H1 (cell line): ENCODE measurements around the gene OLA1. TPM values are rescaled to one million over a fixed set of nuclear protein-coding genes. Genes with fewer than 3 reads are reported as not detected.
A peak's percentile ranks its signal among the peaks of the same experiment; 100 is the strongest.

Experiments
- CTCF ChIA-PET: fragments of 300-600 bp; sonication (Branson Sonifier 250); formaldehyde crosslinking; loops from one replicate; lab custom pipeline; 2021; ENCODE audit not compliant: partially characterized antibody; lab: Charles Lee
- POLR2A ChIA-PET: fragments of 300-600 bp; sonication (Branson Sonifier 250); formaldehyde crosslinking; loops from one replicate; lab custom pipeline; 2021; ENCODE audit warnings: inconsistent platforms; ENCODE audit not compliant: partially characterized antibody; lab: Charles Lee
- DNase-seq, 2 experiments: peaks; one replicate each; pipeline versions ENCODE4 v3.0.0 to v3.0.0-alpha.2; 2010 to 2022; ENCODE audit warnings: low spot score in 2 of 2, low read depth in 1 of 2, mixed read lengths in 1 of 2
- FAIRE-seq: peaks from 2 replicates; lab custom pipeline; 2011; peaks lifted over from hg19 to GRCh38; lab: Jason Lieb, UNC
- H2AFZ ChIP-seq: 2 replicates; pipeline ENCODE4 v1.8.1; 2012; ENCODE audit warnings: low read length, inconsistent platforms
- H2AK5ac ChIP-seq: 2 replicates; pipeline ENCODE4 v1.6.1; 2013; ENCODE audit warnings: low read depth, low read length
- H2BK120ac ChIP-seq: replicated peaks from 2 replicates; pipeline ENCODE3; 2013; ENCODE audit warnings: low read depth, low read length, inconsistent platforms
- H2BK12ac ChIP-seq: 2 replicates; pipeline ENCODE4 v1.6.1; 2013; ENCODE audit warnings: low read depth, low read length
- H2BK15ac ChIP-seq: 2 replicates; pipeline ENCODE4 v1.6.1; 2013; ENCODE audit warnings: low read length
- H2BK20ac ChIP-seq: 2 replicates; pipeline ENCODE4 v1.6.1; 2013; ENCODE audit warnings: low read length
- H2BK5ac ChIP-seq: 2 replicates; pipeline ENCODE4 v1.6.1; 2013; ENCODE audit warnings: low read depth, low read length
- H3K14ac ChIP-seq: 2 replicates; pipeline ENCODE4 v1.6.1; 2013; ENCODE audit warnings: inconsistent platforms; ENCODE audit not compliant: insufficient read length
- H3K18ac ChIP-seq: 2 replicates; pipeline ENCODE4 v1.6.1; 2013; ENCODE audit warnings: low read length; ENCODE audit errors: extremely low read depth
- H3K23ac ChIP-seq: 2 replicates; pipeline ENCODE4 v1.6.1; 2013; ENCODE audit warnings: inconsistent platforms; ENCODE audit not compliant: insufficient read length
- H3K23me2 ChIP-seq: 2 replicates; pipeline ENCODE4 v1.6.1; 2013; ENCODE audit warnings: low read depth, low read length
- H3K27ac ChIP-seq: 2 replicates; pipeline ENCODE4 v1.6.1; 2011; ENCODE audit warnings: low read depth, low read length, inconsistent platforms
- H3K27me3 ChIP-seq, 4 experiments: replicated peaks in 1 of 4; 1 replicate in 1 of 4; 2 replicates in 3 of 4; pipeline versions ENCODE4 v1.6.1 to v1.8.1; 2011 to 2013; ENCODE audit warnings: low read length in 3 of 4, mild to moderate bottlenecking in 3 of 4, inconsistent platforms in 2 of 4, mixed read lengths in 2 of 4, moderate library complexity in 1 of 4; ENCODE audit not compliant: control insufficient read depth in 3 of 4, insufficient read depth in 3 of 4; ENCODE audit errors: extremely low read depth in 1 of 4
- H3K36me3 ChIP-seq, 4 experiments: 2 replicates each; pipeline versions ENCODE4 v1.6.1 to v1.8.1; 2011 to 2013; ENCODE audit warnings: mild to moderate bottlenecking in 4 of 4, low read length in 3 of 4, moderate library complexity in 2 of 4, control low read depth in 1 of 4, inconsistent platforms in 1 of 4; ENCODE audit not compliant: insufficient read depth in 4 of 4, control insufficient read depth in 2 of 4
- H3K4ac ChIP-seq: replicated peaks from 2 replicates; pipeline ENCODE3; 2013; ENCODE audit warnings: low read length, low read depth, mixed read lengths, inconsistent platforms; ENCODE audit not compliant: insufficient read length
- H3K4me1 ChIP-seq, 4 experiments: replicated peaks in 1 of 4; 1 replicate in 1 of 4; 2 replicates in 3 of 4; pipeline versions ENCODE4 v1.6.1 to v1.8.1; 2011 to 2013; ENCODE audit warnings: low read length in 3 of 4, inconsistent platforms in 2 of 4, mixed read lengths in 1 of 4; ENCODE audit not compliant: insufficient read depth in 4 of 4, control insufficient read depth in 3 of 4
- H3K4me2 ChIP-seq, 2 experiments: 2 replicates each; pipeline versions ENCODE4 v1.6.1 to v1.8.1; 2011 to 2013; ENCODE audit warnings: low read depth in 2 of 2, low read length in 2 of 2, control low read depth in 1 of 2, inconsistent platforms in 1 of 2, mild to moderate bottlenecking in 1 of 2; ENCODE audit not compliant: insufficient read depth in 1 of 2
- H3K4me3 ChIP-seq, 4 experiments: fragments of 200-600, 300-600 bp in 1 of 4; sonication (generic), shearing (Covaris generic), sonication (Bioruptor Twin) in 1 of 4; 2 replicates each; pipeline versions ENCODE4 v1.5.1 to v1.8.1; 2011 to 2016; ENCODE audit warnings: low read length in 4 of 4, low read depth in 3 of 4, control low read depth in 2 of 4, inconsistent platforms in 2 of 4, mild to moderate bottlenecking in 2 of 4, mixed read lengths in 1 of 4, moderate library complexity in 1 of 4; ENCODE audit not compliant: insufficient read depth in 2 of 4; ENCODE audit errors: extremely low read depth in 1 of 4
- H3K56ac ChIP-seq: replicated peaks from 2 replicates; pipeline ENCODE3; 2013; ENCODE audit warnings: low read depth, mild to moderate bottlenecking, mixed read lengths, low read length, inconsistent platforms; ENCODE audit not compliant: insufficient read length
- H3K79me1 ChIP-seq: 2 replicates; pipeline ENCODE4 v1.6.1; 2013; ENCODE audit warnings: low read depth, low read length, control low read depth
- H3K79me2 ChIP-seq, 2 experiments: 2 replicates each; pipeline versions ENCODE4 v1.6.1 to v1.8.1; 2012 to 2013; ENCODE audit warnings: low read length in 2 of 2, mild to moderate bottlenecking in 2 of 2, inconsistent platforms in 1 of 2; ENCODE audit not compliant: insufficient read depth in 2 of 2, control insufficient read depth in 1 of 2
- H3K9ac ChIP-seq, 4 experiments: replicated peaks in 1 of 4; 1 replicate in 1 of 4; 2 replicates in 3 of 4; pipeline versions ENCODE4 v1.6.1 to v1.8.1; 2011 to 2013; ENCODE audit warnings: low read depth in 3 of 4, low read length in 3 of 4, control low read depth in 2 of 4, mild to moderate bottlenecking in 2 of 4, moderate library complexity in 2 of 4, inconsistent platforms in 1 of 4; ENCODE audit errors: extremely low read depth in 1 of 4
- H3K9me3 ChIP-seq, 2 experiments: 2 replicates each; pipeline versions ENCODE4 v1.6.1 to v1.8.1; 2012 to 2013; ENCODE audit warnings: mild to moderate bottlenecking in 2 of 2, moderate library complexity in 2 of 2, control low read depth in 1 of 2, inconsistent platforms in 1 of 2, low read depth in 1 of 2, low read length in 1 of 2, mixed read lengths in 1 of 2; ENCODE audit not compliant: insufficient read depth in 2 of 2
- H4K20me1 ChIP-seq, 2 experiments: replicated peaks in 1 of 2; 2 replicates each; pipeline versions ENCODE3 to v1.8.1; 2011 to 2013; ENCODE audit warnings: inconsistent platforms in 2 of 2, low read length in 2 of 2, mild to moderate bottlenecking in 1 of 2; ENCODE audit not compliant: insufficient read depth in 2 of 2, control insufficient read depth in 1 of 2
- H4K5ac ChIP-seq: 2 replicates; pipeline ENCODE4 v1.6.1; 2013; ENCODE audit warnings: low read length, low read depth, mixed read lengths, inconsistent platforms; ENCODE audit not compliant: insufficient read length
- H4K8ac ChIP-seq: 2 replicates; pipeline ENCODE4 v1.8.0; 2013; ENCODE audit warnings: mild to moderate bottlenecking, moderate library complexity, low read length, inconsistent platforms; ENCODE audit not compliant: insufficient read depth; ENCODE audit errors: extremely low read depth
- H4K91ac ChIP-seq: replicated peaks from 2 replicates; pipeline ENCODE3; 2013; ENCODE audit warnings: low read length, mixed read lengths, inconsistent platforms; ENCODE audit not compliant: insufficient read length
- SUZ12 ChIP-seq: fragments of 200-600 bp; sonication (generic); IDR thresholded peaks from 2 replicates; pipeline ENCODE4 v1.6.1; 2012; ENCODE audit warnings: mild to moderate bottlenecking, inconsistent platforms, low read length, moderate library complexity, mixed read lengths
- USF2 ChIP-seq: IDR thresholded peaks from 2 replicates; pipeline ENCODE4 v1.6.1; 2011; ENCODE audit warnings: low read length, improper control_type of control experiment
- WGBS, 2 experiments: shearing (Covaris generic) in 1 of 2; methylation state at CpG; one replicate each; pipeline versions ENCODE4 v1.1.6 to v1.1.7; 2013 to 2015; ENCODE audit warnings: low lambda C conversion rate in 2 of 2, mixed read lengths in 2 of 2, inconsistent platforms in 1 of 2, low coverage in 1 of 2, missing lambda C conversion rate in 1 of 2; ENCODE audit not compliant: insufficient replicate concordance in 2 of 2, insufficient coverage in 1 of 2, insufficient read length in 1 of 2; ENCODE audit errors: extremely low coverage in 1 of 2, missing lambda C conversion rate in 1 of 2; 5-methylcytosine and 5-hydroxymethylcytosine counted together
- polyA plus RNA-seq, 7 experiments: library from polyadenylated mRNA; depleted of rRNA in 3 of 7; stranded (reverse) in 5 of 7; unstranded in 2 of 7; fragments of >200 nt in 5 of 7; fragments of 200-250 nt in 2 of 7; gene quantifications; 1 replicate in 5 of 7; 2 replicates in 1 of 7; 4 replicates in 1 of 7; pipeline versions ENCODE4 v1.2.1 to v1.2.3, GENCODE V29; 2011 to 2013; ENCODE audit warnings: missing spikeins in 2 of 7, mixed read lengths in 2 of 7
- total RNA-seq: library from RNA; stranded (reverse); fragmentation: NEBNext Ultra II Directional; extraction: Animal tissue kit (Norgen Biotek cat#: 25700); gene quantifications from 2 replicates; pipeline ENCODE4 v1.2.1, GENCODE V29; 2021

OLA1 gene
- total and polyA plus RNA-seq, 2 of the 8 experiments (the other 6 are each of a cell fraction or from before 2014, with no cell fraction given): 39.3 to 158 TPM

GRCh38 chr2:174083843-174084458, 164.4 kb downstream of the OLA1 start:
- Histone ChIP-seq H3K23me2 (no peaks in the 10 kb centered on the region), H3K27me3 (no peaks in the 10 kb centered on the region), H2BK5ac (no peak overlapping the region), H4K5ac (no peak overlapping the region), H3K56ac (no peak overlapping the region), H4K20me1 (no peaks in the 10 kb centered on the region), H3K9ac (no peak overlapping the region), H2BK15ac (no peak overlapping the region), H3K4me2 (no peak overlapping the region; a peak in 1 of 4 replicates), H4K91ac (no peak overlapping the region), H3K18ac (no peak overlapping the region), H2AK5ac (no peak overlapping the region), H3K79me1 (no peaks in the 10 kb centered on the region), H2BK120ac (no peak overlapping the region), H3K23ac (no peak overlapping the region), H3K79me2 (no peaks in the 10 kb centered on the region), H3K4ac (no peak overlapping the region), H3K14ac (no peak overlapping the region), H2AFZ (no peak overlapping the region), H3K27ac (no peak overlapping the region), H3K9me3 (no peaks in the 10 kb centered on the region), H3K36me3 (no peaks in the 10 kb centered on the region), H2BK20ac (no peak overlapping the region), H2BK12ac (no peak overlapping the region), H3K4me1 (peaks cover 0 to 4% (median 3%) of the 10 kb centered on the region in 4 experiments; a peak in 6 of 7 replicates), H3K4me3 (no peak overlapping the region), H4K8ac (no peak overlapping the region)
- 43% methylated on average over 3 of the region's 3 CpGs; no CpG with 5 or more reads in 1 of the 2 experiments for WGBS, 2 experiments
- ChIA-PET CTCF (interaction anchor here (1.0 to 1.4 kb wide), 4 partner anchors 20 to 257 kb away, joined by 3 to 5 read pairs (median 4); no protein-coding TSS in a partner anchor), POLR2A (no interaction called here)
- DNase-seq (no peak), FAIRE-seq (peak; percentile 62)
- no peak for TF ChIP-seq USF2
- no peak for TF ChIP-seq SUZ12
